Gastrocnemius medialis (tissue), 4 donors: ENCODE results near the gene NDUFB2.

Experiments used
- CTCF ChIP-seq, 5 experiments: fragments of 450-650 bp in 3 of 5; fragments of 200-600 bp in 2 of 5; sonication (generic) in 2 of 5; IDR thresholded peaks in 4 of 5; conservative IDR thresholded peaks in 1 of 5; 1 replicate in 4 of 5; 2 replicates in 1 of 5; pipeline ENCODE4 v1.5.1; 2016 to 2019; ENCODE audit warnings: antibody characterized with exemption in 5 of 5, mild to moderate bottlenecking in 3 of 5, moderate library complexity in 3 of 5
- POLR2A ChIP-seq, 2 donors: fragments of 450-650 bp; IDR thresholded peaks; one replicate each; pipeline ENCODE4 v1.6.1; 2017; ENCODE audit warnings: antibody characterized with exemption in 2 of 2, mild to moderate bottlenecking in 2 of 2, moderate library complexity in 2 of 2

GRCh38 chr7:140726281-140726680 is 29.8 kb downstream of the NDUFB2 start:
- TF ChIP-seq CTCF (IDR thresholded peaks at IDR 0.05 in 4 of 5, conservative IDR thresholded peaks at IDR 0.05 in 1 of 5) (no peak), POLR2A (IDR thresholded peaks at IDR 0.05) (no peak)
